Medulla oblongata (tissue), 1 donor: Measurements from ENCODE around the gene FUT7.
"Not testable (repeated sequence)": the region's sequence is repeated elsewhere in the genome, so short reads cannot be mapped to it uniquely, and the experiment has no call there.

ENCODE experiments used
- DNase-seq: peaks from one replicate; pipeline ENCODE4 v3.0.0-alpha.2; 2015; ENCODE audit errors: extremely low spot score

FUT7 gene

GRCh38 chr9:137004285-137004684, 27.6 kb downstream of the FUT7 start:
- not testable (repeated sequence) for DNase-seq

GRCh38 chr9:137002646-137003041, 29.2 kb downstream of the FUT7 start:
- DNase-seq: no peak

- DNase-seq: no peak
These were observed 29.8 kb downstream of the FUT7 start for GRCh38 chr9:137001857-137002645.

GRCh38 chr9:137000177-137000930, 31.5 kb downstream of the FUT7 start:
- DNase-seq: peak; percentile 24

GRCh38 chr9:136997830-136998234, 34.1 kb downstream of the FUT7 start:
- DNase-seq: no peak

- no peak for DNase-seq
These were observed 34.5 kb downstream of the FUT7 start for GRCh38 chr9:136997371-136997770.

- DNase-seq: no peak
These were observed 35.3 kb downstream of the FUT7 start, which contains the start of gene CLIC3 for GRCh38 chr9:136996361-136997292. Gene CLIC3, minus strand, starts transcription at chr9:136996568. Its CDS starts 25 bp downstream, at chr9:136996543.

- peak; percentile 47 for DNase-seq
These were observed 36.0 kb downstream of the FUT7 start for GRCh38 chr9:136995772-136996311.

GRCh38 chr9:136995362-136995761, 36.5 kb downstream of the FUT7 start:
- no peak for DNase-seq

GRCh38 chr9:136994888-136995230, 37.0 kb downstream of the FUT7 start:
- DNase-seq: no peak

GRCh38 chr9:136994180-136994887, 37.6 kb downstream of the FUT7 start:
- DNase-seq: no peak

- DNase-seq: no peak
These were observed 39.0 kb downstream of the FUT7 start for GRCh38 chr9:136992819-136993369.

- peak; percentile 90 for DNase-seq
These were observed 39.7 kb downstream of the FUT7 start, which contains the start of gene PAXX for GRCh38 chr9:136991993-136992818. Gene PAXX, plus strand, starts transcription at chr9:136992422. Its CDS starts 22 bp downstream, at chr9:136992444.

GRCh38 chr9:136990242-136990911, 41.5 kb downstream of the FUT7 start:
- no peak for DNase-seq

- DNase-seq: no peak
These were observed 43.0 kb downstream of the FUT7 start for GRCh38 chr9:136988872-136989271.

- DNase-seq: no peak
These were observed 46.0 kb downstream of the FUT7 start for GRCh38 chr9:136985853-136986252.

- DNase-seq: peak; percentile 13
These were observed 46.8 kb downstream of the FUT7 start for GRCh38 chr9:136985027-136985602.

- DNase-seq: peak; percentile 17
These were observed 47.3 kb downstream of the FUT7 start for GRCh38 chr9:136984464-136985026.
